ENCODE data around the gene GCNT4. TPM values are rescaled to one million over a fixed set of nuclear protein-coding genes. Genes with fewer than 3 reads are reported as not detected.

Gene GCNT4
- total RNA-seq, 5 donors from 2014 or later (not counting 1 experiment from before 2014, with no cell fraction given) = 7.1 to 17.5 (median 11.5) TPM

GRCh38 chr5:75018805-75019587 is 33.4 kb downstream of the GCNT4 start:
- H3K27ac Mint-ChIP-seq = no peak overlapping the region
- CTCF ChIA-PET = interaction anchor here (0.5 to 0.6 kb wide), 2 partner anchors 12 to 352 kb away, joined by 3 to 4 read pairs; no protein-coding TSS in a partner anchor
- no peaks in the 10 kb centered on the region for H3K36me3 Mint-ChIP-seq
- H3K4me1 Mint-ChIP-seq = peaks cover 15 to 25% (median 19%) of the 10 kb centered on the region in 3 donors
- H3K27me3 ChIP-seq (replicated peaks in 1 of 2; ENCODE audit: control insufficient read depth in 2 of 2, extremely low read depth in 1 of 2, insufficient read depth in 2 of 2, low read length in 1 of 2) = no peaks in the 10 kb centered on the region
- no peak overlapping the region for H3K4me3 ChIP-seq (ENCODE audit: control insufficient read depth in 1 of 2, extremely low read depth in 1 of 2, low read length in 1 of 2)
- H3K4me1 ChIP-seq (ENCODE audit: control insufficient read depth in 1 of 2, extremely low read depth in 1 of 2, insufficient read depth in 2 of 2, low read length in 2 of 2) = peaks cover 5 to 10% of the 10 kb centered on the region in 2 experiments
- POLR2A ChIA-PET = no interaction called here
- no peak for ATAC-seq (replicated peaks in 1 of 4)
- H3K36me3 ChIP-seq (ENCODE audit: control insufficient read depth in 2 of 2, extremely low read depth in 1 of 2, insufficient read depth in 1 of 2, low read length in 1 of 2) = no peaks in the 10 kb centered on the region
- DNase-seq = no peak
- H3K9me3 Mint-ChIP-seq = no peaks in the 10 kb centered on the region
- WGBS (ENCODE audit: insufficient coverage) = 84% methylated on average over 3 of the region's 7 CpGs
- H3K27ac ChIP-seq (ENCODE audit: low read length) = no peak overlapping the region
- H3K4me3 Mint-ChIP-seq = no peak overlapping the region
- H3K27me3 Mint-ChIP-seq = peaks cover 0 to 3% of the 10 kb centered on the region in 2 donors
- no peaks in the 10 kb centered on the region for H3K9me3 ChIP-seq

DNA sequence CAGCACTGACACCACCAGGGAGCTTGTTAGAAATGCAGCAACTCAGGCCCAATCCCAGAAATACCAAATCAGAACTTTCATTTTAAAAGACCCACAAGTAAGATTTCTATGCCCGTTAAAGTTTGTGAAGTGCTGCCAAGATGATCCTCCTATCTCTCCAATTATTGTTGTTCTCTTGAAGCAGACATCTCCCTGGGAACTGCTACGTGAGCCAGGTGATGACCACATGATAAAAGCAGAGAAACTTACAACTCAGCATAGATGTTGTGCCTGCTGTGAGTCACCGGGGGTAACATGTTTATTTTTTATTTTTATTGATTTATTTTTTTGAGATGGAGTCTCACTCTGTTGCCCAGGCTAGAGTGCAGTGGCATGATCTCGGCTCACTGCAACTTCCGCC is 34.4 kb downstream of the GCNT4 start:
- Histone ChIP-seq H3K36me3 (ENCODE audit: control insufficient read depth in 2 of 2, extremely low read depth in 1 of 2, insufficient read depth in 1 of 2, low read length in 1 of 2) (no peaks in the 10 kb centered on the region), H3K4me3 (ENCODE audit: control insufficient read depth in 1 of 2, extremely low read depth in 1 of 2, low read length in 1 of 2) (no peak overlapping the region), H3K9me3 (no peaks in the 10 kb centered on the region), H3K27ac (ENCODE audit: low read length) (no peak overlapping the region), H3K4me1 (ENCODE audit: control insufficient read depth in 1 of 2, extremely low read depth in 1 of 2, insufficient read depth in 2 of 2, low read length in 2 of 2) (peaks cover 0 to 2% of the 10 kb centered on the region in 2 experiments), H3K27me3 (replicated peaks in 1 of 2; ENCODE audit: control insufficient read depth in 2 of 2, extremely low read depth in 1 of 2, insufficient read depth in 2 of 2, low read length in 1 of 2) (no peaks in the 10 kb centered on the region)
- ATAC-seq (replicated peaks in 1 of 4) = no peak
- Mint-ChIP-seq H3K27ac (no peak overlapping the region), H3K4me3 (no peak overlapping the region), H3K36me3 (no peaks in the 10 kb centered on the region), H3K9me3 (no peaks in the 10 kb centered on the region), H3K27me3 (peaks cover 0 to 3% of the 10 kb centered on the region in 2 donors), H3K4me1 (peaks cover 5 to 15% (median 9%) of the 10 kb centered on the region in 3 donors)
- 100% methylated on average over 2 of the region's 5 CpGs for WGBS (ENCODE audit: insufficient coverage)
- CTCF ChIA-PET = no interaction called here
- no peak for DNase-seq
- POLR2A ChIA-PET = no interaction called here

DNA sequence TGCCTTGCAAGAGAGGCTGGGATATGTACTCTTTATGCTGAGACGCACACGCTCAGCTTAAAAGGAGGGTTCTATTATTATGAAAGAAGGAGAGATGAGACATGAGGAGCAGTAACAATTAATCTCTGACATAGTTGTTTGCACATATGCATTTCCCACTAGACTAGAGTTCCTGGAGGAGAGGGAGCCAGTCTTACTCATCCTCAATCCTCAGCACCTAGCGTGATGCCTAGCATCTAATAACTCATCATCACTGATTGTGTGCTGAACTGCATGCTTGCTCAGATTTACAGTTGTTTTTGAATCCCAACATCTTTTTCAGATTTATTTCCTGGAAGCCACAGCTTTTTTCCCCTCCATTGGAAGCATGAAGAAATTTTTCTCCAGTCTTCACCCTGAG is 35.5 kb downstream of the GCNT4 start:
- CTCF ChIA-PET = no interaction called here
- no peaks in the 10 kb centered on the region for H3K9me3 ChIP-seq

DNA sequence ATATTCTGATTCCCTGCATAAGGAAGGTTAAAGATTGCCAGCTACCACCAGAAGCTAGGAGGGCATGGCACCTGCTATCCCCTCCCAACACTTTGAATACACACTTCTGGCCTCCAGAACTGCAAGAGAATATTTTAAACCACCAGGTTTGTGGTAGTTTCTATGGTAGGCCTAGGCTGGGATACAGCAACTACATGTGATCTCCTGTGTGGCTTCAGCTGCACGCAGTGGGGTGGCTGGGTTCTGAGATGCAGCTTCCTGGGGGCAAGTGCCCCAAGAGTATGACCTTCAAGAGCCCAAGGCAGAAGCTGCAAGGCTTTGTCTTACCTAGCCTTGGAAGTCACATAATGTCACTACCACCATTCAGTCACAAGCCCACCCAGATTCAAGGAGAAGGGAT is 39.6 kb downstream of the GCNT4 start:
- no peak overlapping the region for H3K4me3 Mint-ChIP-seq
- no peak for ATAC-seq (replicated peaks in 1 of 4)

More for the DNA sequence above, 35.5 kb downstream of the GCNT4 start:
- H3K27me3 Mint-ChIP-seq = peaks cover 0 to 3% of the 10 kb centered on the region in 2 donors
- 100% methylated on average over 1 of the region's 3 CpGs for WGBS (ENCODE audit: insufficient coverage)
- ATAC-seq (replicated peaks in 1 of 4) (no peak), DNase-seq (no peak)
- Histone ChIP-seq H3K27ac (ENCODE audit: low read length) (no peak overlapping the region), H3K27me3 (replicated peaks in 1 of 2; ENCODE audit: control insufficient read depth in 2 of 2, extremely low read depth in 1 of 2, insufficient read depth in 2 of 2, low read length in 1 of 2) (no peaks in the 10 kb centered on the region), H3K4me1 (ENCODE audit: control insufficient read depth in 1 of 2, extremely low read depth in 1 of 2, insufficient read depth in 2 of 2, low read length in 2 of 2) (no peaks in the 10 kb centered on the region), H3K4me3 (ENCODE audit: control insufficient read depth in 1 of 2, extremely low read depth in 1 of 2, low read length in 1 of 2) (no peak overlapping the region), H3K36me3 (ENCODE audit: control insufficient read depth in 2 of 2, extremely low read depth in 1 of 2, insufficient read depth in 1 of 2, low read length in 1 of 2) (no peaks in the 10 kb centered on the region)
- POLR2A ChIA-PET = no interaction called here
- H3K4me1 Mint-ChIP-seq = peaks cover 0 to 10% (median 5%) of the 10 kb centered on the region in 3 donors
- no peak overlapping the region for H3K27ac Mint-ChIP-seq
- H3K9me3 Mint-ChIP-seq = no peaks in the 10 kb centered on the region
- H3K4me3 Mint-ChIP-seq = no peak overlapping the region
- H3K36me3 Mint-ChIP-seq = no peaks in the 10 kb centered on the region

GRCh38 chr5:75010838-75011237 is 41.5 kb downstream of the GCNT4 start:
- Histone ChIP-seq H3K27ac (ENCODE audit: low read length) (no peak overlapping the region), H3K27me3 (replicated peaks in 1 of 2; ENCODE audit: control insufficient read depth in 2 of 2, extremely low read depth in 1 of 2, insufficient read depth in 2 of 2, low read length in 1 of 2) (no peaks in the 10 kb centered on the region), H3K9me3 (no peaks in the 10 kb centered on the region), H3K36me3 (ENCODE audit: control insufficient read depth in 2 of 2, extremely low read depth in 1 of 2, insufficient read depth in 1 of 2, low read length in 1 of 2) (no peaks in the 10 kb centered on the region), H3K4me1 (ENCODE audit: control insufficient read depth in 1 of 2, extremely low read depth in 1 of 2, insufficient read depth in 2 of 2, low read length in 2 of 2) (peaks cover 0 to 2% of the 10 kb centered on the region in 2 experiments), H3K4me3 (ENCODE audit: control insufficient read depth in 1 of 2, extremely low read depth in 1 of 2, low read length in 1 of 2) (no peak overlapping the region)
- H3K27ac Mint-ChIP-seq = no peak overlapping the region
- ChIA-PET POLR2A (no interaction called here), CTCF (no interaction called here)
- H3K27me3 Mint-ChIP-seq = no peaks in the 10 kb centered on the region
- no peak for ATAC-seq (replicated peaks in 1 of 4)
- H3K4me3 Mint-ChIP-seq = no peak overlapping the region
- H3K36me3 Mint-ChIP-seq = peaks cover 5% of the 10 kb centered on the region
- peaks cover 5 to 11% (median 9%) of the 10 kb centered on the region in 3 donors for H3K4me1 Mint-ChIP-seq
- DNase-seq = no peak
- H3K9me3 Mint-ChIP-seq = peaks cover 0 to 3% (median 2%) of the 10 kb centered on the region in 3 donors

More for the DNA sequence above, 39.6 kb downstream of the GCNT4 start:
- H3K9me3 ChIP-seq = no peaks in the 10 kb centered on the region
- Mint-ChIP-seq H3K4me1 (peaks cover 5 to 13% (median 9%) of the 10 kb centered on the region in 3 donors), H3K27me3 (no peaks in the 10 kb centered on the region), H3K9me3 (no peaks in the 10 kb centered on the region), H3K27ac (no peak overlapping the region), H3K36me3 (no peaks in the 10 kb centered on the region)
- H3K4me1 ChIP-seq (ENCODE audit: control insufficient read depth in 1 of 2, extremely low read depth in 1 of 2, insufficient read depth in 2 of 2, low read length in 2 of 2) = peaks cover 0 to 2% of the 10 kb centered on the region in 2 experiments
- no peak for DNase-seq
- no peak overlapping the region for H3K27ac ChIP-seq (ENCODE audit: low read length)
- CTCF ChIA-PET = interaction anchor here in 1 of 2 donors (0.5 kb wide), 1 partner anchor 18 kb away, joined by 3 read pairs; no protein-coding TSS in a partner anchor
- no peak overlapping the region for H3K4me3 ChIP-seq (ENCODE audit: control insufficient read depth in 1 of 2, extremely low read depth in 1 of 2, low read length in 1 of 2)
- WGBS (ENCODE audit: insufficient coverage) = 86% methylated on average over 1 of the region's 1 CpG
- POLR2A ChIA-PET = no interaction called here
- H3K27me3 ChIP-seq (replicated peaks in 1 of 2; ENCODE audit: control insufficient read depth in 2 of 2, extremely low read depth in 1 of 2, insufficient read depth in 2 of 2, low read length in 1 of 2) = no peaks in the 10 kb centered on the region
- no peaks in the 10 kb centered on the region for H3K36me3 ChIP-seq (ENCODE audit: control insufficient read depth in 2 of 2, extremely low read depth in 1 of 2, insufficient read depth in 1 of 2, low read length in 1 of 2)

- WGBS (ENCODE audit: insufficient coverage) = 52% methylated on average over 6 of the region's 7 CpGs
- H3K9me3 ChIP-seq = no peaks in the 10 kb centered on the region
- H3K4me3 Mint-ChIP-seq = no peak overlapping the region
- H3K27me3 Mint-ChIP-seq = no peaks in the 10 kb centered on the region
- ATAC-seq (replicated peaks in 1 of 4) (no peak), DNase-seq (no peak)
- peaks cover 5 to 9% (median 8%) of the 10 kb centered on the region in 3 donors for H3K4me1 Mint-ChIP-seq
- peaks cover 0 to 2% of the 10 kb centered on the region in 2 experiments for H3K4me1 ChIP-seq (ENCODE audit: control insufficient read depth in 1 of 2, extremely low read depth in 1 of 2, insufficient read depth in 2 of 2, low read length in 2 of 2)
- POLR2A ChIA-PET = no interaction called here
- peaks cover 8% of the 10 kb centered on the region for H3K36me3 Mint-ChIP-seq
- H3K27me3 ChIP-seq (replicated peaks in 1 of 2; ENCODE audit: control insufficient read depth in 2 of 2, extremely low read depth in 1 of 2, insufficient read depth in 2 of 2, low read length in 1 of 2) = no peaks in the 10 kb centered on the region
- CTCF ChIA-PET = no interaction called here
- no peaks in the 10 kb centered on the region for H3K36me3 ChIP-seq (ENCODE audit: control insufficient read depth in 2 of 2, extremely low read depth in 1 of 2, insufficient read depth in 1 of 2, low read length in 1 of 2)
- H3K9me3 Mint-ChIP-seq = peaks cover 0 to 7% (median 6%) of the 10 kb centered on the region in 3 donors
- no peak overlapping the region for H3K4me3 ChIP-seq (ENCODE audit: control insufficient read depth in 1 of 2, extremely low read depth in 1 of 2, low read length in 1 of 2)
- H3K27ac Mint-ChIP-seq = no peak overlapping the region
- no peak overlapping the region for H3K27ac ChIP-seq (ENCODE audit: low read length)
Observed at GRCh38 chr5:75009556-75010345, 42.6 kb downstream of the GCNT4 start.

Measured in T-cell (primary cell).